Tibial nerve (tissue), 4 donors: ENCODE results near the gene HAAO.

Experiments
- CTCF ChIP-seq, 5 experiments: fragments of 200-600 bp in 3 of 5; fragments of 450-650 bp in 2 of 5; sonication (generic) in 3 of 5; IDR thresholded peaks; one replicate each; pipeline ENCODE4 v1.5.1; 2016 to 2019; ENCODE audit warnings: antibody characterized with exemption in 5 of 5, mild to moderate bottlenecking in 3 of 5, moderate library complexity in 2 of 5
- EP300 ChIP-seq, 2 donors: sonication (generic); formaldehyde crosslinking; IDR thresholded peaks; one replicate each; pipeline ENCODE4 v1.6.1; 2017; ENCODE audit warnings: antibody characterized with exemption in 2 of 2, mild to moderate bottlenecking in 1 of 2
- POLR2A ChIP-seq, 2 donors: fragments of 450-650 bp; IDR thresholded peaks; one replicate each; pipeline ENCODE4 v1.6.1; 2017; ENCODE audit warnings: antibody characterized with exemption in 2 of 2, mild to moderate bottlenecking in 2 of 2, moderate library complexity in 2 of 2

GRCh38 chr2:42792583-42793333 is at the start of gene HAAO:
- TF ChIP-seq POLR2A (IDR thresholded peaks at IDR 0.05) (peak in 1 of 2 donors; percentile 24), CTCF (IDR thresholded peaks at IDR 0.05) (peak in 4 of 5 experiments; percentile 18 to 51 (median 38)), EP300 (IDR thresholded peaks at IDR 0.05) (peak in 1 of 2 donors; percentile 32)
